ENCODE data around the gene NAXE. TPM values are rescaled to one million over a fixed set of nuclear protein-coding genes. Genes with fewer than 3 reads are reported as not detected.

Gene NAXE
- total RNA-seq, 1 donor from 2014 or later = 108 TPM

DNA sequence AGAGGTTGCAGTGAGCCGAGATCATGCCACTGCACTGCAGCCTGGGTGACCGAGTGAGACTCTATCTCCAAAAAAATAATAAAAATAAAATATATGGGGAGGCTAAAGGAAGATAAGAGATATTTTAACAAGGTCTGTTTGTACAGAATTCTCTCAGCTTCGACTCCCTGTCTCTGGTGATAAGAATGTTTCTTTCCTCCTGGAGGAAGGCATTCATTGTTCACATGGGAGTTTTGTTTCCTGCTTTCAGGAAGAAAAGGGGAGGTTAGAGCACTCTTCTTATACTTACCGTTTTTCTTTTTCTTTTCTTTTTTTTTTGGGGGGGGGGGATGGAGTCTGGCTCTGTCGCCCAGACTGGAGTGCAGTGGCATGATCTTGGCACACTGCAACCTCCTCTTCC lies 2.0 kb upstream of the NAXE start:
- no peak for DNase-seq (ENCODE audit: low spot score, unreplicated experiment)
- no peak overlapping the region for H3K4me3 Mint-ChIP-seq (ENCODE audit: low read depth)
- no peak for TF ChIP-seq CTCF (IDR thresholded peaks at IDR 0.05; ENCODE audit: unreplicated experiment)
- H3K36me3 Mint-ChIP-seq (ENCODE audit: insufficient read depth) = no peaks in the 10 kb centered on the region
- peaks cover 9% of the 10 kb centered on the region for H3K27me3 Mint-ChIP-seq
- H3K9me3 Mint-ChIP-seq (ENCODE audit: low read depth) = no peaks in the 10 kb centered on the region
- no peak overlapping the region for H3K27ac Mint-ChIP-seq
- H3K4me1 Mint-ChIP-seq (ENCODE audit: low read depth) = peaks cover 4% of the 10 kb centered on the region

GRCh38 chr1:156590326-156591180 lies 1.0 kb upstream of the NAXE start:
- H3K27me3 Mint-ChIP-seq = peaks cover 2% of the 10 kb centered on the region
- peaks cover 7% of the 10 kb centered on the region for H3K36me3 Mint-ChIP-seq (ENCODE audit: insufficient read depth)
- peak overlapping the region; percentile 85 for H3K4me3 Mint-ChIP-seq (ENCODE audit: low read depth)
- H3K4me1 Mint-ChIP-seq (ENCODE audit: low read depth) = peaks cover 4% of the 10 kb centered on the region
- H3K9me3 Mint-ChIP-seq (ENCODE audit: low read depth) = no peaks in the 10 kb centered on the region
- TF ChIP-seq CTCF (IDR thresholded peaks at IDR 0.05; ENCODE audit: unreplicated experiment) = no peak
- DNase-seq (ENCODE audit: low spot score, unreplicated experiment) = no peak
- no peak overlapping the region for H3K27ac Mint-ChIP-seq

DNA sequence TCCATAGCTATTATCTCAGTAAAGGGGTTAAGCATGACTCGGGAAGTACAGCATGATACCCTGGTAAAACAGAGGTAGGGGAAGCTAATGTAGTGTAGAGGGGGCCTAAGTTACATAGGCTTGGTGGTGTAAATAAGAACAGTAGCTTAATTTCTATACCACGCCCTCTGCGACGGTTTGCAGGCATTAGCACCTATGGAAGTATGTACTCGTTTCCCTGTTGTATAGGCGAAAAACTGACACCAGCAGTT lies 470 bp upstream of the NAXE start:
- Mint-ChIP-seq H3K27me3 (no peaks in the 10 kb centered on the region), H3K4me1 (ENCODE audit: low read depth) (peaks cover 4% of the 10 kb centered on the region), H3K36me3 (ENCODE audit: insufficient read depth) (peaks cover 8% of the 10 kb centered on the region), H3K4me3 (ENCODE audit: low read depth) (peak overlapping the region; percentile 85), H3K9me3 (ENCODE audit: low read depth) (no peaks in the 10 kb centered on the region), H3K27ac (peak overlapping the region; percentile 95)
- no peak for TF ChIP-seq CTCF (IDR thresholded peaks at IDR 0.05; ENCODE audit: unreplicated experiment)
- no peak for DNase-seq (ENCODE audit: low spot score, unreplicated experiment)

DNA sequence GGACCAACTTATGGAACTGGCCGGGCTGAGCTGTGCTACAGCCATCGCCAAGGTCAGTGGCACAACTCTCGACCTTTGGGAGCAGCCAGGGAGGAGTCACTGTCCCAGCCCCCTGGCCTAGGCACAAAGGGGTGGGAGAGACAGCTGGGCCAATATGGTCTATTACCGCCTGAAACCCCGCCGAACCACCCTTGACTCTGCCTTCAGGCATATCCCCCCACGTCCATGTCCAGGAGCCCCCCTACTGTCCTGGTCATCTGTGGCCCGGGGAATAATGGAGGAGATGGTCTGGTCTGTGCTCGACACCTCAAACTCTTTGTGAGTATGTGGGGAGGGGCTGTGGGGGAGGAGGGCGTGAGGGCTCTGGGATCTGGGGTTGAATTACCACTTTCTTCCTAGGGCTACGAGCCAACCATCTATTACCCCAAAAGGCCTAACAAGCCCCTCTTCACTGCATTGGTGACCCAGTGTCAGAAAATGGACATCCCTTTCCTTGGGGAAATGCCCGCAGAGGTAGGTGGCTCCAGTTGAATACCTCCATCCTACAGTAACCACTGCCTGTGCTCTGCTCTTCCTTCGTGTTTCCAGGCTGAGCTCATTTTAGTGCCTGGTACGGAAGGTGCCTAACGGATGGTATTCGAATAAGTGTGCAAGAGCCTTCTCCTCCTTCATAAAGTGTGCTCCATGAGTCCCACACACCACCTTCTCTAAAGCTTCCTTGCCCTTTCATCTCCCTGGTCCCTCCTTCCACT lies 758 bp downstream of the NAXE start:
- DNase-seq (ENCODE audit: low spot score, unreplicated experiment) = no peak
- Mint-ChIP-seq H3K36me3 (ENCODE audit: insufficient read depth) (peaks cover 10% of the 10 kb centered on the region), H3K4me1 (ENCODE audit: low read depth) (peaks cover 4% of the 10 kb centered on the region), H3K4me3 (ENCODE audit: low read depth) (peak overlapping the region; percentile 85), H3K27ac (peak overlapping the region; percentile 49), H3K9me3 (ENCODE audit: low read depth) (no peaks in the 10 kb centered on the region), H3K27me3 (no peaks in the 10 kb centered on the region)
- no peak for TF ChIP-seq CTCF (IDR thresholded peaks at IDR 0.05; ENCODE audit: unreplicated experiment)

- H3K4me3 Mint-ChIP-seq (ENCODE audit: low read depth) = peak overlapping the region; percentile 85
- peaks cover 10% of the 10 kb centered on the region for H3K36me3 Mint-ChIP-seq (ENCODE audit: insufficient read depth)
- H3K27me3 Mint-ChIP-seq = no peaks in the 10 kb centered on the region
These were observed 1.5 kb downstream of the NAXE start for GRCh38 chr1:156592910-156593660.

More at GRCh38 chr1:156592910-156593660, 1.5 kb downstream of the NAXE start:
- DNase-seq (ENCODE audit: low spot score, unreplicated experiment) = no peak
- Mint-ChIP-seq H3K27ac (no peak overlapping the region), H3K9me3 (ENCODE audit: low read depth) (no peaks in the 10 kb centered on the region), H3K4me1 (ENCODE audit: low read depth) (peaks cover 4% of the 10 kb centered on the region)
- no peak for TF ChIP-seq CTCF (IDR thresholded peaks at IDR 0.05; ENCODE audit: unreplicated experiment)
